Testis (tissue), 2 donors: ENCODE measurements around the gene PRDM15.

Experiments used
- POLR2A ChIP-seq: fragments of 450-650 bp; IDR thresholded peaks from one replicate; pipeline ENCODE4 v1.6.1; 2017; ENCODE audit warnings: antibody characterized with exemption, mild to moderate bottlenecking, moderate library complexity
- TF ChIP-seq, protein P1 (sequence below), 3 experiments: fragments of 450-650 bp in 2 of 3; fragments of 200-600 bp in 1 of 3; sonication (generic) in 1 of 3; IDR thresholded peaks; one replicate each; pipeline ENCODE4 v1.5.1; 2016 to 2019; ENCODE audit warnings: antibody characterized with exemption in 3 of 3, mild to moderate bottlenecking in 2 of 3, moderate library complexity in 1 of 3

DNA sequence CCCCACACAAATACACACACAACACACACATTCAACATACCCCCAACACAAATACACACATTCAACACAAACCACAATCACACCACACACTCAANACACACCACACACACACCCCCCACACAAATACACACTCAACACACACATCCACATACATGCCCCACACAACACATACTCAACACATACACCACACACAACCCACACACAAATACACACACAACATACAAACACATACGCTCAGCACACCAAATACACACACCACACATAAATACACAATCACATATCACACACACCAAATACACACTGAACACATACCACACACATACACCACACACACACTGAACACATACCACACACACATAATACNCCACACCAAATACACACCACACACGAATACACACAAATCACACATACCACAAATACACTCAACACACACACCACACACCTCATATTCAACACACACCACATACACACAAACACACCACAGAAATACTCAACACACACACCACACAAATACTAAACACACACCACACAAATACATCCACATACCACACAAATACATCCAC, 48.9 kb downstream of the PRDM15 start:
- TF ChIP-seq POLR2A: no peak
- TF ChIP-seq, protein P1, sequence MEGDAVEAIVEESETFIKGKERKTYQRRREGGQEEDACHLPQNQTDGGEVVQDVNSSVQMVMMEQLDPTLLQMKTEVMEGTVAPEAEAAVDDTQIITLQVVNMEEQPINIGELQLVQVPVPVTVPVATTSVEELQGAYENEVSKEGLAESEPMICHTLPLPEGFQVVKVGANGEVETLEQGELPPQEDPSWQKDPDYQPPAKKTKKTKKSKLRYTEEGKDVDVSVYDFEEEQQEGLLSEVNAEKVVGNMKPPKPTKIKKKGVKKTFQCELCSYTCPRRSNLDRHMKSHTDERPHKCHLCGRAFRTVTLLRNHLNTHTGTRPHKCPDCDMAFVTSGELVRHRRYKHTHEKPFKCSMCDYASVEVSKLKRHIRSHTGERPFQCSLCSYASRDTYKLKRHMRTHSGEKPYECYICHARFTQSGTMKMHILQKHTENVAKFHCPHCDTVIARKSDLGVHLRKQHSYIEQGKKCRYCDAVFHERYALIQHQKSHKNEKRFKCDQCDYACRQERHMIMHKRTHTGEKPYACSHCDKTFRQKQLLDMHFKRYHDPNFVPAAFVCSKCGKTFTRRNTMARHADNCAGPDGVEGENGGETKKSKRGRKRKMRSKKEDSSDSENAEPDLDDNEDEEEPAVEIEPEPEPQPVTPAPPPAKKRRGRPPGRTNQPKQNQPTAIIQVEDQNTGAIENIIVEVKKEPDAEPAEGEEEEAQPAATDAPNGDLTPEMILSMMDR (IDR thresholded peaks at IDR 0.05): no peak
